LoVo (cell line): ENCODE measurements around the gene PLD3.

Experiments used
- DNase-seq: peaks from one replicate; pipeline ENCODE4 v3.0.0-alpha.2; 2016; ENCODE audit warnings: low spot score

PLD3 gene

GRCh38 chr19:40348125-40348913 lies at the start of gene PLD3, which contains the start of gene C19orf47:
Gene PLD3 (plus strand): TSS chr19:40348695. CDS start chr19:40366484, 17,789 bp downstream.
Gene C19orf47 (minus strand): TSS chr19:40348397. CDS start chr19:40341857, 6,540 bp downstream.
- peak; percentile 98 for DNase-seq

DNA sequence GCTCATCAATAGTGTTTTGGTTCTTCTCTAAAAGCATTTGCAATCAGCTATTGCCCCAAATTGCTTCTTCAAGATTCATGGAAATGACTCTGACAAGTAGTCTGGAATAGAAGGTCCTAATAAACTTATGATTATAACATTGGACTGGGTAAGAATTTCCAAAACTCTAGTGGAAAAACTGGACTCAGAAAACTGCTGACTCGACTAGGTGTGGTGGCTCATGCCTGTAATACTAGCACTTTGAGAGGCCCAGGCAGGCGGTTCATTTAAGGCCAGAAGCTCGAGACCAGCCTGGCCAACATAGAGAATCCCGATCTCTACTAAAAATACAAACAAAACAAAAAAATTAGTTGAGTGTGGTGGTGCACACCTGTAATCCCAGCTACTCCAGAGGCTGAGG lies 47.8 kb upstream of the PLD3 start:
- no peak for DNase-seq

DNA sequence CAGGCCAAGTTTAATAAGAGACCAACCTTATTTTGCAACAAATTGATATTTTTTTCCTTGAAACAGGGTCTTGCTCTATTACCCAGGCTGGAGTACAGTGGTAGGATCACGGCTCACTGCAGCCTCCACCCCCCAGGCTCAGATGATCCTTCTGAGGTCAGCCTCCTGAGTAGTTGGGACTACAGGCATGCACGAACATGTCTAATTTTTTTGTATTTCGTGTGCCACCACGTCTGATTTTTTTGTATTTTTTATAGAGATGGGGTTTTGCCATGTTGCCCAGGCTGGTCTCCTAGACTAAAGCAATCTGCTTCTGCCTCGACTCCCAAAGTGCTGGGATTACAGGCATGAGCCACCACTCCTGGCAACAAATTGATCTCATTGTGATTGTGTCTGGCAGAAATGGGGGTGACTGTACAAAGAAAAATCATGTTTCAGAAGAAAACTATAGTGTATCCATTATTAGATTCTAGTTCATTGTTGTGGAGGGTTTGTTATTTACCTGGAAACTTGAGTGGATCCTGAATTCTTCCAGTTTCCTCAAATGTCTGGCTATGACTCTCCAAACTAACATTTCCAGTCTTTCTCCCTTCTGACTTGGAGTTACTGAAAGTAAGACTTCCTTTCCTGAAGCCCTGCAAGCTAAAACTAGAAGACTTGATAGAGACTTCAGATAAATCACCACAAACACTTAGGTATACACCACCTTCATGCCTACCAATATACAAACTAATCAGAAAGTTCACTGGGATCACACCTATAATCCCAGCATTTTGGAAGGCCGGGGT lies 46.1 kb upstream of the PLD3 start:
- no peak for DNase-seq

DNA sequence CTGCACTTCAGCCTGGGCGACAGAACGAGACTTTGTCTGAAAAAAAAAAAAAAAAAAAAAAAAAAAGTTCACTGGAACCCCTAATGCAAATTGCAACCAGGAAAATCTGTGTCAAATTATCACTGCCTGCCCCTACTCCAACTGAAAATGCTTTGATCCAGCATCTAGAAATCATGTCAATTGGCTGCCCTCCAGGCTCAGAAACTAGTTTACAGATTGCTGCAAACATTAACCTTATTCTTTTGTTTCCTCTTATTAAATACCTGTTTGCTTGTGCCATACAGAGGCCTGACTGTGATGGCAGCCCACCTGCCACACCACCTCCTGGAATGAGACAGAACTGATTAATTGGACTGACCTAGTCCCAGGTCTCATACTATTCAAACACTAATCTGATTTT lies 44.7 kb upstream of the PLD3 start:
- no peak for DNase-seq

- DNase-seq, result no peak
These were observed 44.2 kb upstream of the PLD3 start for GRCh38 chr19:40304306-40304705.

DNA sequence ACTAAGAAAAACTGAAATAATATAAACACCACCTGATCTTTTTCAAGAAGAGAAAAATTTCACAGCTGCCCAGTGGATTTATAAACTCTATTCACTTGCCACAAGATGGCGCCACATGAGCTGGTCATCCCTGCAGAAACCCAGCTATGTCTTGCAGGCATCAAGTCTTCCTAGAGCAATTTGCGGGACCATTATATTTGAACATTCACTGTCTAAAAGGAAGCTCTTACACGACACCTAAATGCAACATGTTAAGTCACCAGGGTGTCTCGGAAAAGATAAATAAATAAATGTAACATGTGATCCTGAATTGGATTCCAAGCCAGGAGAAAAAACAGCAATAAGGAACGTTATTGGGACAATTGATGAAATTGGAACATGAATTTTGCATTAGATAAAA lies 43.1 kb upstream of the PLD3 start:
- DNase-seq, result peak; percentile 74

DNA sequence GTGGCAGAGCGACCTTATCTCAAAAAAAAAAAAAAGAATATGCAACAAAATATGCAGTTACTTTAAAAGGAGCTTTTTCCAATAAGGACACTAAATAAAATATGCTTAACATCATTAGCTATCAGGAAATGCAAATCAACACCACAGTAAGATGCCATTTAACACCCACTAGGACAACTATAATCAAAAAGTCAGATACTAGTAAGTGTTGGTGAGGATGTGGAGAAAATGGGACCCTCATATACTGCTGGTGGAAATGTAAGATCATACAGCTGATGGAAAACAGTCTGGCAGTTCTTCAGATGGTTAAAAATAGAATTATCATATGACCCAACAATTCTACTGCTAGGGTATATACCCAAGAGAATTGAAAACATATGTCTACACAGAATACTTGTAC lies 38.8 kb upstream of the PLD3 start:
- no peak for DNase-seq

GRCh38 chr19:40312533-40312932 lies 36.0 kb upstream of the PLD3 start:
- no peak for DNase-seq

GRCh38 chr19:40313229-40313983 lies 35.1 kb upstream of the PLD3 start:
- DNase-seq, result no peak

- DNase-seq, result no peak
These were observed 33.8 kb upstream of the PLD3 start for GRCh38 chr19:40314656-40315055.

- no peak for DNase-seq
These were observed 32.6 kb upstream of the PLD3 start for GRCh38 chr19:40315812-40316470.

DNA sequence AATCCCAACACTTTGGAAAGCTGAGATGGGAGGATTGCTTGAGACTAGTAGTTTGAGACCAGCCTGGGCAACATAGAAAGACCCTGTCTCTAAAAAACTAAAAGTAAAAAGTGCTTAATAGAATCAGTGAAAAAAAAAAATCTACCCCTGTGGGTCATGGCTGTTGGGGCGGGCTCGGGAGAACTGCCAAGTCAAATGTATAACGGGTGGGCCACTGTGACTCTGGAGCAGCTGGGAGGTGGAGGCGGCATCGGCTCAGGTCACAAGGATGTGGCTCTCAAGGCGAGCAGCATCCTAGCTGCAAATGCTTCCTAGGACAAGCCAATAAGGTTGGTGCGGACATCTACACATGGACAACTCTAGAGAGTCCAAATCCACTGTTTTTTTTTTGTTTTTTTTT lies 31.2 kb upstream of the PLD3 start:
- DNase-seq, result no peak

- DNase-seq, result no peak
These were observed 27.9 kb upstream of the PLD3 start for GRCh38 chr19:40320558-40320935.

- no peak for DNase-seq
These were observed 27.4 kb upstream of the PLD3 start for GRCh38 chr19:40321076-40321475.

DNA sequence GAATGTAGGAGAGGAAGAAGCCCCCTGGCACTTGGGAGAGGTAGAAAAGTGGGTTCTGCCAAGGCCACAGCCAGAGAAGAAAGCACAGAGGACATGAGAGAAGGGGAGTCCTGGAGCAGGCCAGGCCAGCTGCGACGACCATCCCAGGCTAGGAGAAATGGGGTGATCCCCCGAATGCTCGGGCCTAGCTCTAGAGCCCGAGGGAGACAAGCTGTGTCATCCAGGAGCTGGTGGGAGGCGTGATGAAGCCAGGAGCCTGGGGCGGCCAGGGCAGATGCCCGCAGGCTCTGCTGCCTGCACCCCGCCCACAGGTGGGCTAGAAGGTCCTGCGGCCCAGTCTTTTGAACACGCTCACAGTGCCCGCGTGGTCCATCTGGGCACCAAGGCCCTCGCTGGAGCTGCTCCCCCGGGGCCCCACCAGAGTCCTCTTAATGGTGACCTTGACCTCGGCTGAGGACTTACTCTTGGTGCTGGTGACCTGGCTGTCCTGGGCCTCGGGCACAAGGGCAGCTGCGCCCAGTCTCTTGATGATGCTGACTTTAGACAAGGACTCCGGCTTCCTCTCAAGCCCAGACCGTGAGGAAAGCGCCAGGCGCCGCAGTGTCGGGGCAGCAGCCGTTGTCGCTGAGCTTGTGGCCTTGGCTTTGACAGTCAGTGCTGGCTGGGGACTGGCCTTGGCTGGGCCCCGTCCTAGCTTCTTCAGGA lies 26.8 kb upstream of the PLD3 start:
- no peak for DNase-seq

DNA sequence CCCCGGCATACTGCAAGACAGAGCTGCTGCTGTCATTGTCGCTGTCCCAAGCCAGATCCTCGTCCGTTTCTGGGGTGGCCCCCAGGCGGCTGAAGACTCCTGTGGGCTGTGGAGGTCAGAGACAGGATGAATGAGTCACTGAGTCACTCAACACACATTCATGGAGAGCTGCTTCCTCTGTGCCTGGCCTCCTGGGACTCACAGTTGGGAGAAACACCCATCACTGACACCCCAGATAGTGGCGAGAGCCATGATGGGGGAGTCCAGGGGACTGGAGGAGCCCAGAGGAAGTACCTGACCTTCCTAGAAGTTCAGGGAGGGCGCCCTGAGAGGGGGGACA lies 26.3 kb upstream of the PLD3 start:
- no peak for DNase-seq

DNA sequence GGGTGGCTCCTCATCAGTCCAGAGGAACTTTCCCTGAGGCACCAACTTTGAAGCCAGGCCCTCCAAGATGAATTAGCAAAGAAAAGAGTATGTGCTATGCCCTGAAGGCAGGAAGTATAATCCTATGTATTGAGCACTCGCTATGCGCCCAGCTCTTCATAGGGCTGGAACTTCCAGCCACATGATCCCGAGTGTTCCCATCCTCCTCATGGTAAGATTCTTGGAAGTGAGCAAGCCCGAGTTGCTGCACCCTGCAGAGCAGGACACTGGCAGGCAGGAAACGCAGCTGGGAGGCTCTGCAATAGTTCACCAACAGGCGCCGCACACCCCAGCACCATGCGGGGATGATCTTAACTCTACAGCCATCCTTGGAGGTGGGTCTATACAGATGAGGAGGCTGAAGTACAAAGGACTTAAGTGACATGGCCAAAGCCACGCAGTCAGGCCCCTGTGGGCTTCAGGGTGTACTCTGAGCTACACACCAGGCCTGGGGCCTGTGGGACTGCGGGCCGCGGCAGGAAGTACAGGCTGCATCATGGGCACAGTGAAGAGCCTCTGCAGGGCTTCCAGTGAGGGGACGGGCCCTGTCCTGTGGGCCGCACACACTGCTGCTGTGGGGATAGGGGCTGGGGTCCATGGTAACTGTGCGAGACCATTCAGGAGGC lies 25.4 kb upstream of the PLD3 start:
- no peak for DNase-seq

GRCh38 chr19:40323705-40324104 lies 24.8 kb upstream of the PLD3 start:
- DNase-seq, result no peak

DNA sequence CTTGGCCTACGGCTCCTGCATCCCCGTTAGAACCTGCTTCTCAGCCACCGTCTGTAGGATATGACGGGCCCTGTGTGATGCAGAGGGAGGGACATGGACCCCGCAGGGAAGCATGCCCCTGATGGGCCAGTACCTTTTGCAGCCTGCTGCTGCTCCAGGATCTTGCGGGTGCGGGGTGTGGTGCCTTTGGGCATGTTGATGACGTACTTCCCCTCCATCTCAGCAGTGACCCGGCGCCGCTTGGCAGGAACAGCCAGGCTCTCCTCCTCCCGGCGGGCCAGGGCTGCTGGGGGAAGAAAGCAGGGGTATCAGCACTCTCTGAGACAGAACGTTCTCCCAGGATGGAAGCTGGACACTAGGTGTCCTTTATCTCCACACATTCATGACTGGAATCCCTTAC lies 22.3 kb upstream of the PLD3 start:
- DNase-seq, result no peak

DNA sequence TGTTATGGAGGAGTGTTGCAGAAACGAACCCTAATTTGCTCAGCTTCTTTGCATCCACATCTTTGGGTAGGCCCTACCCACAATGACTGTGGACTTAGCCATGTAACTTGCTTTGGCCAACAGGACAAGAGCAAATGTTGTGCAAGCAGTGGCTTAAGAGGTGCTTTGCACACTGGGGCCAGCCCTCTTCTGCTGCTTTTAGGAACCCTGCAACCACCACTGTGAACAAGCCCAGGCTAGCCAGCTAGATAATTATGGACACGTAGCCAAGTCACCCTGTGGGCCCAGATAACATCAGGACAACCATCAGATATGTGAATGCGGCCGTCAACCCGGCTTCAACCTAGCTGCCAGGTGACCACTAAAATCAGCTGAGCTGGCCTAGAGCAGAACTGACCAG lies 17.4 kb upstream of the PLD3 start:
- DNase-seq, result no peak

DNA sequence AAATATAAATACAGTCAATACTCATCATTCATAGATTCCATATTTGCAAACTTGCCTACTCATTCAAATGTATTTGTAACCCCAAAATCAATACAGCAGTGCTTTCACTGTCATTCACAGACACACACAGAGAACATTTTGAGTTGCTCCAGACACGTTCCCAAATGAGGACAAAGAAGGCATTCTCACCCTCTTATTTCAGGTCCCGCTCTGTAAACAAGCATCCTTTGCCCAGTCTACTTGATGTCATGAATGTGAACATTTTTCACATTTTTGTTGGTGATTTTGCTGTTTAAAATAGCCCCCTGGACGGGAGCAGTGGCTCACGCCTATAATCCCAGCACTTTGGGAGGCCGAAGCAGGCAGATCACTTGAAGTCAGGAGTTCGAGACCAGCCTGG lies 15.8 kb upstream of the PLD3 start:
- DNase-seq, result no peak
